ENCODE measurements around the gene RBKS. TPM values are rescaled to one million over a fixed set of nuclear protein-coding genes. Genes with fewer than 3 reads are reported as not detected.

Gene RBKS
- polyA plus RNA-seq, 3 donors, result 7.5 to 9.1 (median 8.8) TPM

GRCh38 chr2:27814758-27815157, 75.4 kb downstream of the RBKS start:
- no peak for DNase-seq (ENCODE audit: extremely low read depth in 1 of 11, low read depth in 9 of 11, low spot score in 4 of 11)

GRCh38 chr2:27811768-27812167, 78.4 kb downstream of the RBKS start:
- no peak for DNase-seq (ENCODE audit: extremely low read depth in 1 of 11, low read depth in 9 of 11, low spot score in 4 of 11)

GRCh38 chr2:27810455-27810854, 79.7 kb downstream of the RBKS start:
- no peak for DNase-seq (ENCODE audit: extremely low read depth in 1 of 11, low read depth in 9 of 11, low spot score in 4 of 11)

- no peak for DNase-seq (ENCODE audit: extremely low read depth in 1 of 11, low read depth in 9 of 11, low spot score in 4 of 11)
These were observed 80.4 kb downstream of the RBKS start for GRCh38 chr2:27809761-27810241.

GRCh38 chr2:27808984-27809383, 81.2 kb downstream of the RBKS start:
- DNase-seq (ENCODE audit: extremely low read depth in 1 of 11, low read depth in 9 of 11, low spot score in 4 of 11), result no peak

GRCh38 chr2:27808418-27808817, 81.8 kb downstream of the RBKS start:
- DNase-seq (ENCODE audit: extremely low read depth in 1 of 11, low read depth in 9 of 11, low spot score in 4 of 11), result no peak

- no peak for DNase-seq (ENCODE audit: extremely low read depth in 1 of 11, low read depth in 9 of 11, low spot score in 4 of 11)
These were observed 82.7 kb downstream of the RBKS start for GRCh38 chr2:27807476-27807875.

GRCh38 chr2:27806311-27807059, 83.7 kb downstream of the RBKS start:
- DNase-seq (ENCODE audit: extremely low read depth in 1 of 11, low read depth in 9 of 11, low spot score in 4 of 11), result peak in 4 of 11 donors; percentile 18 to 31 (median 28)

GRCh38 chr2:27805180-27805579, 85.0 kb downstream of the RBKS start:
- DNase-seq (ENCODE audit: extremely low read depth in 1 of 11, low read depth in 9 of 11, low spot score in 4 of 11), result no peak

GRCh38 chr2:27804146-27804545, 86.0 kb downstream of the RBKS start:
- no peak for DNase-seq (ENCODE audit: extremely low read depth in 1 of 11, low read depth in 9 of 11, low spot score in 4 of 11)

GRCh38 chr2:27803046-27803445, 87.1 kb downstream of the RBKS start:
- DNase-seq (ENCODE audit: extremely low read depth in 1 of 11, low read depth in 9 of 11, low spot score in 4 of 11), result no peak

- no peak for DNase-seq (ENCODE audit: extremely low read depth in 1 of 11, low read depth in 9 of 11, low spot score in 4 of 11)
These were observed 87.6 kb downstream of the RBKS start for GRCh38 chr2:27802547-27802946.

GRCh38 chr2:27800856-27801255, 89.3 kb downstream of the RBKS start:
- no peak for DNase-seq (ENCODE audit: extremely low read depth in 1 of 11, low read depth in 9 of 11, low spot score in 4 of 11)

- no peak for DNase-seq (ENCODE audit: extremely low read depth in 1 of 11, low read depth in 9 of 11, low spot score in 4 of 11)
These were observed 90.6 kb downstream of the RBKS start for GRCh38 chr2:27799646-27800010.

GRCh38 chr2:27798948-27799645, 91.1 kb downstream of the RBKS start:
- DNase-seq (ENCODE audit: extremely low read depth in 1 of 11, low read depth in 9 of 11, low spot score in 4 of 11), result peak in 2 of 11 donors; percentile 10 to 18

- no peak for DNase-seq (ENCODE audit: extremely low read depth in 1 of 11, low read depth in 9 of 11, low spot score in 4 of 11)
These were observed 91.7 kb downstream of the RBKS start for GRCh38 chr2:27798486-27798885.

- no peak for DNase-seq (ENCODE audit: extremely low read depth in 1 of 11, low read depth in 9 of 11, low spot score in 4 of 11)
These were observed 92.3 kb downstream of the RBKS start for GRCh38 chr2:27797841-27798240.

- no peak for DNase-seq (ENCODE audit: extremely low read depth in 1 of 11, low read depth in 9 of 11, low spot score in 4 of 11)
These were observed 93.1 kb downstream of the RBKS start for GRCh38 chr2:27796791-27797765.

GRCh38 chr2:27795868-27796277, 94.3 kb downstream of the RBKS start:
- DNase-seq (ENCODE audit: extremely low read depth in 1 of 11, low read depth in 9 of 11, low spot score in 4 of 11), result no peak

Measured in renal cortex interstitium (tissue), 11 donors.